ENCODE results near the gene CREG2. TPM values are rescaled to one million over a fixed set of nuclear protein-coding genes. Genes with fewer than 3 reads are reported as not detected.

The CREG2 gene, protein sequence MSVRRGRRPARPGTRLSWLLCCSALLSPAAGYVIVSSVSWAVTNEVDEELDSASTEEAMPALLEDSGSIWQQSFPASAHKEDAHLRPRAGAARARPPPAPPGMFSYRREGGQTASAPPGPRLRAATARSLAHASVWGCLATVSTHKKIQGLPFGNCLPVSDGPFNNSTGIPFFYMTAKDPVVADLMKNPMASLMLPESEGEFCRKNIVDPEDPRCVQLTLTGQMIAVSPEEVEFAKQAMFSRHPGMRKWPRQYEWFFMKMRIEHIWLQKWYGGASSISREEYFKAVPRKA
- 9.0 and 12.3 TPM in 2 replicates for total RNA-seq (2021)
- percentile 46 among the genes with signal in this experiment for Bru-seq, nascent RNA
- percentile 44 among the genes with signal in this experiment for BruChase-seq, experiment 1, labeled RNA remaining after a 2-hour chase
- BruChase-seq, experiment 2, labeled RNA remaining after a 6-hour chase = percentile 59 among the genes with signal in this experiment
- long read RNA-seq, full-length matches to known transcripts = 19 of 27 reads
- long read RNA-seq, partial matches to known transcripts = 4 of 27 reads
- long read RNA-seq, other reads (novel, unspliced or antisense) = 4 of 27 reads

GRCh38 chr2:101387151-101387834 lies at the start of gene CREG2:
TSS of gene CREG2 (minus strand) at chr2:101387503. CDS start at chr2:101387457, 46 bp downstream.
- POLR2A ChIA-PET (ENCODE audit: unreplicated experiment) = interaction anchor here (0.5 to 0.9 kb wide), 3 partner anchors 24 to 49 kb away, joined by 3 to 5 read pairs (median 3); no protein-coding TSS in a partner anchor
- H3K4me1 ChIP-seq (replicated peaks; ENCODE audit: insufficient read depth) = peaks cover 26% of the 10 kb centered on the region
- peaks cover 4% of the 10 kb centered on the region; the same call in 1 of the 2 replicates for H3K36me3 ChIP-seq (ENCODE audit: low read depth)
- peak within 1 kb of the TSS; percentile 89 for H2AFZ ChIP-seq
- TF ChIP-seq EZH2 (IDR thresholded peaks at IDR 0.05; ENCODE audit: low read depth) (no peak), CTCF (conservative IDR thresholded peaks at IDR 0.05) (peak; percentile 69)
- CTCF ChIA-PET = interaction anchor here (0.5 to 1.2 kb wide), 7 partner anchors 9 to 458 kb away, joined by 3 to 13 read pairs (median 6); no protein-coding TSS in a partner anchor
- intact Hi-C loops (cut with micrococcal nuclease; ENCODE audit: unreplicated experiment) = loop anchor here (1.0 to 5.0 kb wide), 3 partner anchors 45 to 311 kb away; partner anchors contain the start of gene RNF149
- no peaks in the 10 kb centered on the region for H3K27me3 ChIP-seq (ENCODE audit: insufficient read depth, low read depth)
- no TSS peak for BruUV-seq (replicated peaks)
- H3K79me2 ChIP-seq (ENCODE audit: low read depth) = peaks cover 6% of the 10 kb centered on the region; the same call in 1 of the 2 replicates
- no peaks in the 10 kb centered on the region for H3K9me3 ChIP-seq (ENCODE audit: insufficient read depth, low read depth)
- H4K20me1 ChIP-seq (ENCODE audit: insufficient read depth) = no peaks in the 10 kb centered on the region
- peak; percentile 47 to 75 for DNase-seq
- H3F3A ChIP-seq (ENCODE audit: insufficient read depth, low read depth) = peaks cover 10% of the 10 kb centered on the region; the same call in 1 of the 2 replicates
- peak within 1 kb of the TSS; percentile 81 for H3K4me2 ChIP-seq
- no peaks in the 10 kb centered on the region for H3K9me2 ChIP-seq (ENCODE audit: insufficient read depth)
- peak within 1 kb of the TSS; percentile 80 for H3K27ac ChIP-seq
- peak within 1 kb of the TSS; percentile 84 for H3K4me3 ChIP-seq

DNA sequence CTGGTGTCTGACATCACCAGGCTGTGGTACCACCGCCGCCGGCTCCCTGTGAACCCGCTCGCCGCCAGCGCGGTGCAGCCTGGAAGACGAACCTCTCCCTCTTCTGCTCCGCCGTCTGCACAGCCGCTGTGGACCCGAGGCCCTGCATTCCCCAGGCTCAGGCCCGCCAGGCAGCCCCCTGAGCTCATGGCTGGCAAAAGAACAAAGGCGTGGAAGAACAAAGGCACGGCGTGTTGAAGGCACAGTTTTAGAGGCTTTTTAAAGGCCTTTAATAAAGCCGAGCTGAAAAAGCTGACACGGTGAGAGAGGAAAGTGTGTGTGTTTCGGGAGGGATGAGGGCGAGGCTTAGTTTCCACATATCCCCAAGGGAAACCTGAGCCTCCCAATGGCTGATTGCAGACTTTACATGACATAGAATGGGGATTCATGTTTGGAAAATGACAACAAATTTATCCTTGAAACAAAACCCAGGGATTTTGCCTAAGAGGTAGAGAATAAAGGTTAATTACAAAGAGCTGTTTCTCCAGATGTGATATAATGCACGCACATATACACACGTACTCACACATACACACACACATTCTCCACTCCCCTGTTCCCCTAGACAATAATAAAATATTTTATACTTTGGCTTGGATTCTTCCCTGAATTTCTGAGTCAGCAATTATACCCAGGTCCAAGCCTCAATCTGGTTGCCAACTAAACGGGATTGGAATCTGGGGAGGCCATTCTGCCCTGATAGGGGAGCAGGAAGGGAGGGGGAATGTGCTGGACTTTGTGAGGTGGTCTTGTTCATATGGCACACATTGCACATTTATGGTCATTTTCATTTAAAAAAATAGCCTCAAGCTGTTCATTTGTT lies 47.9 kb upstream of the CREG2 start:
- TF ChIP-seq CTCF (conservative IDR thresholded peaks at IDR 0.05) = no peak
- TF ChIP-seq EZH2 (IDR thresholded peaks at IDR 0.05; ENCODE audit: low read depth) = no peak
- no peak overlapping the region for H2AFZ ChIP-seq
- no peak overlapping the region for H3K4me2 ChIP-seq
- intact Hi-C loops (cut with micrococcal nuclease; ENCODE audit: unreplicated experiment) = no loop called here
- H3K9me2 ChIP-seq (ENCODE audit: insufficient read depth) = no peaks in the 10 kb centered on the region
- no peak overlapping the region for H3K4me3 ChIP-seq
- no peak overlapping the region for H3K27ac ChIP-seq
- no peaks in the 10 kb centered on the region for H3K4me1 ChIP-seq (replicated peaks; ENCODE audit: insufficient read depth)
- H3F3A ChIP-seq (ENCODE audit: insufficient read depth, low read depth) = no peaks in the 10 kb centered on the region
- DNase-seq = no peak
- H3K9me3 ChIP-seq (ENCODE audit: insufficient read depth, low read depth) = no peaks in the 10 kb centered on the region
- no peaks in the 10 kb centered on the region for H3K27me3 ChIP-seq (ENCODE audit: insufficient read depth, low read depth)
- no peaks in the 10 kb centered on the region for H4K20me1 ChIP-seq (ENCODE audit: insufficient read depth)
- BruUV-seq (replicated peaks) = no TSS peak
- no peaks in the 10 kb centered on the region for H3K79me2 ChIP-seq (ENCODE audit: low read depth)
- H3K36me3 ChIP-seq (ENCODE audit: low read depth) = no peaks in the 10 kb centered on the region
- POLR2A ChIA-PET (ENCODE audit: unreplicated experiment) = no interaction called here
- CTCF ChIA-PET = no interaction called here
